NCI-H748 (cell line): Measurements from ENCODE around the gene RBM42.
A peak's percentile ranks its signal among the peaks of the same experiment; 100 is the strongest.

Experiments
- DNase-seq: peaks from one replicate; lab custom pipeline; 2025; ENCODE audit not compliant: unreplicated experiment; lab: John Stamatoyannopoulos, UW

The RBM42 gene

GRCh38 chr19:35619290-35619923 lies 9.4 kb upstream of the RBM42 start:
- no peak for DNase-seq

- DNase-seq = no peak
Measured at GRCh38 chr19:35620001-35620400, 8.8 kb upstream of the RBM42 start.

- no peak for DNase-seq
Measured at GRCh38 chr19:35621708-35622107, 7.1 kb upstream of the RBM42 start.

- no peak for DNase-seq
Measured at GRCh38 chr19:35622750-35623149, 6.1 kb upstream of the RBM42 start.

GRCh38 chr19:35623327-35624010 lies 5.4 kb upstream of the RBM42 start:
- no peak for DNase-seq

- no peak for DNase-seq
Measured at GRCh38 chr19:35628264-35628564, 622 bp upstream of the RBM42 start.

- DNase-seq = no peak
Measured at GRCh38 chr19:35629332-35629633, 447 bp downstream of the RBM42 start.

GRCh38 chr19:35633727-35634440 lies 5.0 kb downstream of the RBM42 start:
- DNase-seq = no peak

GRCh38 chr19:35636651-35637050 lies 7.8 kb downstream of the RBM42 start:
- DNase-seq = no peak

GRCh38 chr19:35637165-35637564 lies 8.3 kb downstream of the RBM42 start:
- no peak for DNase-seq

GRCh38 chr19:35639321-35639639 lies 10.4 kb downstream of the RBM42 start:
- no peak for DNase-seq

- DNase-seq = no peak
Measured at GRCh38 chr19:35639863-35640262, 11.0 kb downstream of the RBM42 start.

- DNase-seq = no peak
Measured at GRCh38 chr19:35641515-35642151, 12.8 kb downstream of the RBM42 start, which contains the start of gene ETV2. Gene ETV2 (plus strand): TSS chr19:35641745. CDS start chr19:35642461, 716 bp downstream.

GRCh38 chr19:35642312-35642711 lies 13.5 kb downstream of the RBM42 start:
- no peak for DNase-seq

GRCh38 chr19:35642798-35643254 lies 14.0 kb downstream of the RBM42 start:
- no peak for DNase-seq

- DNase-seq = peak; percentile 93
Measured at GRCh38 chr19:35643255-35644205, 14.7 kb downstream of the RBM42 start.

GRCh38 chr19:35644206-35644986 lies 15.6 kb downstream of the RBM42 start:
- peak; percentile 99 for DNase-seq

- DNase-seq = peak; percentile 82
Measured at GRCh38 chr19:35644987-35645679, 16.3 kb downstream of the RBM42 start.

GRCh38 chr19:35645680-35646511 lies 17.1 kb downstream of the RBM42 start:
- no peak for DNase-seq
